Esophagus muscularis mucosa (tissue), 4 donors: ENCODE data around the gene PEX14. TPM values are rescaled to one million over a fixed set of nuclear protein-coding genes. Genes with fewer than 3 reads are reported as not detected.
A peak's percentile ranks its signal among the peaks of the same experiment; 100 is the strongest.

Source experiments
- DNase-seq: peaks from one replicate; pipeline ENCODE4 v3.0.0-alpha.2; 2017; ENCODE audit errors: extremely low spot score
- H3K27ac ChIP-seq, 4 donors: fragments of 200-600 bp; sonication (generic); replicated peaks in 1 of 4; 1 replicate in 3 of 4; 2 replicates in 1 of 4; pipeline ENCODE4 v1.5.1; 2016 to 2019; ENCODE audit warnings: mild to moderate bottlenecking in 1 of 4
- H3K27me3 ChIP-seq, 4 donors: fragments of 200-600 bp; sonication (generic); one replicate each; pipeline versions ENCODE4 v1.5.1 to v1.6.0; 2016 to 2019
- H3K36me3 ChIP-seq, 4 donors: fragments of 200-600 bp; sonication (generic); one replicate each; pipeline ENCODE4 v1.5.1; 2016 to 2019
- H3K4me1 ChIP-seq, 4 donors: fragments of 200-600 bp; sonication (generic); one replicate each; pipeline ENCODE4 v1.5.1; 2016 to 2019
- H3K4me3 ChIP-seq, 4 donors: fragments of 200-600 bp; sonication (generic); 1 replicate in 2 of 4; 2 replicates in 2 of 4; pipeline ENCODE4 v1.5.1; 2016 to 2019; ENCODE audit warnings: mild to moderate bottlenecking in 4 of 4, moderate library complexity in 1 of 4
- H3K9me3 ChIP-seq, 4 donors: fragments of 200-600 bp; sonication (generic); 1 replicate in 3 of 4; 2 replicates in 1 of 4; pipeline ENCODE4 v1.5.1; 2016 to 2019
- EP300 ChIP-seq: sonication (generic); formaldehyde crosslinking; IDR thresholded peaks from one replicate; pipeline ENCODE4 v1.6.1; 2017; ENCODE audit warnings: antibody characterized with exemption
- POLR2A ChIP-seq: fragments of 450-650 bp; IDR thresholded peaks from one replicate; pipeline ENCODE4 v1.6.1; 2017; ENCODE audit warnings: antibody characterized with exemption, moderate library complexity, mild to moderate bottlenecking, low read depth
- POLR2AphosphoS5 ChIP-seq, 2 donors: sonication (generic); formaldehyde crosslinking; IDR thresholded peaks; one replicate each; pipeline ENCODE4 v1.6.1; 2017; ENCODE audit warnings: antibody characterized with exemption in 2 of 2
- WGBS: methylation state at CpG from one replicate; pipeline ENCODE4 v1.1.5; 2018; 5-methylcytosine and 5-hydroxymethylcytosine counted together
- intact Hi-C: fragments of 100-400 bp; cut with DNase I; formaldehyde crosslinking; loops from one replicate; pipeline ENCODE4 v1.15.1; 2023
- total RNA-seq, 4 donors: library from RNA; depleted of rRNA; stranded (reverse); fragments of >200 nt; gene quantifications; one replicate each; pipeline versions ENCODE4 v1.1.0 to v1.2.1, GENCODE V29; 2016
- TF ChIP-seq, protein P1 (sequence below), 3 experiments: fragments of 200-600 bp in 2 of 3; fragments of 450-650 bp in 1 of 3; sonication (generic) in 2 of 3; IDR thresholded peaks; one replicate each; pipeline ENCODE4 v1.5.1; 2017 to 2019; ENCODE audit warnings: antibody characterized with exemption in 3 of 3, mild to moderate bottlenecking in 2 of 3, moderate library complexity in 1 of 3

Gene PEX14
- total RNA-seq, 4 donors from 2014 or later, result 16.2 to 24.2 (median 20.1) TPM

DNA sequence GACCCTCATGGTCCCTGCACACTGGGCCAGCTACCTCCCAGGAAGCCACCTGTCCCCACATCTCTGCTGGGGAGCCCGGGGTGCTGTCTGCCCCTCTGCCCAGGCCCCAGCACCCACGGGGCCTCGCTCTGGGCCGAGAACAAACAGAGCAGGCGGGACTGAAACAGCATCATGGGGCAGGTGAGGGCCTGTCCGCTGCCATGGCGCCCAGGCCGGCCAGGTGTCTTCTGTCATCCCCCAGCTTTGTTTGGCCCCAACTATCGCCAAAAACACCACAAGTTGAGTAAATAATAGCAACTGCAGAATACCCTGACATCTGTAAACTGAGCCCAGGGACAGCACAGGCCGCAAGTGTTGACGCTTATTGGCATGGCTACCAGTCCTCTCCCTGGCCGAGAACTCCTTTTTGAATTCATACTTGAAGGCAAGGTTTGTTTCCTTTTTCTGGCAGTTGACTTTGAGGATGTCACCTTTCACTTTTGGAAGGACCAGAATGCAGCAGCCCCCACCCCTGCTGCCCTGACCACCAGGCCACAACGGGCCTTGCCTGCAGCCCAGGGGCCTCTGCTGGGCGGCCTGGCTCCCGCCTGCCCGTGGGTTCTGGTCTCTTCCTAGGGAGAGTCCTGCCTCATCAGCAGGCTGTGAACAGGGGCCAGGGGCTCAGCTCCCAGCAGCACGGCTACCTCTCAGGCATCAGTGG is 169.0 kb downstream of the PEX14 start:
- 95% methylated on average over 8 of the region's 17 CpGs for WGBS
- TF ChIP-seq, protein P1, sequence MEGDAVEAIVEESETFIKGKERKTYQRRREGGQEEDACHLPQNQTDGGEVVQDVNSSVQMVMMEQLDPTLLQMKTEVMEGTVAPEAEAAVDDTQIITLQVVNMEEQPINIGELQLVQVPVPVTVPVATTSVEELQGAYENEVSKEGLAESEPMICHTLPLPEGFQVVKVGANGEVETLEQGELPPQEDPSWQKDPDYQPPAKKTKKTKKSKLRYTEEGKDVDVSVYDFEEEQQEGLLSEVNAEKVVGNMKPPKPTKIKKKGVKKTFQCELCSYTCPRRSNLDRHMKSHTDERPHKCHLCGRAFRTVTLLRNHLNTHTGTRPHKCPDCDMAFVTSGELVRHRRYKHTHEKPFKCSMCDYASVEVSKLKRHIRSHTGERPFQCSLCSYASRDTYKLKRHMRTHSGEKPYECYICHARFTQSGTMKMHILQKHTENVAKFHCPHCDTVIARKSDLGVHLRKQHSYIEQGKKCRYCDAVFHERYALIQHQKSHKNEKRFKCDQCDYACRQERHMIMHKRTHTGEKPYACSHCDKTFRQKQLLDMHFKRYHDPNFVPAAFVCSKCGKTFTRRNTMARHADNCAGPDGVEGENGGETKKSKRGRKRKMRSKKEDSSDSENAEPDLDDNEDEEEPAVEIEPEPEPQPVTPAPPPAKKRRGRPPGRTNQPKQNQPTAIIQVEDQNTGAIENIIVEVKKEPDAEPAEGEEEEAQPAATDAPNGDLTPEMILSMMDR (IDR thresholded peaks at IDR 0.05), result no peak
- no peak for TF ChIP-seq POLR2A
- no peak for TF ChIP-seq EP300
- no peak for TF ChIP-seq POLR2AphosphoS5 (IDR thresholded peaks at IDR 0.05)
- intact Hi-C loops, result no loop called here
- H3K9me3 ChIP-seq, result no peaks in the 10 kb centered on the region
- no peaks in the 10 kb centered on the region for H3K27me3 ChIP-seq
- DNase-seq, result no peak
- peaks cover 27 to 78% (median 75%) of the 10 kb centered on the region in 4 donors for H3K36me3 ChIP-seq
- H3K4me1 ChIP-seq, result peaks cover 16 to 34% (median 27%) of the 10 kb centered on the region in 4 donors
- H3K4me3 ChIP-seq, result no peak overlapping the region
- H3K27ac ChIP-seq, result peak overlapping the region in 1 of 4 donors; percentile 20

DNA sequence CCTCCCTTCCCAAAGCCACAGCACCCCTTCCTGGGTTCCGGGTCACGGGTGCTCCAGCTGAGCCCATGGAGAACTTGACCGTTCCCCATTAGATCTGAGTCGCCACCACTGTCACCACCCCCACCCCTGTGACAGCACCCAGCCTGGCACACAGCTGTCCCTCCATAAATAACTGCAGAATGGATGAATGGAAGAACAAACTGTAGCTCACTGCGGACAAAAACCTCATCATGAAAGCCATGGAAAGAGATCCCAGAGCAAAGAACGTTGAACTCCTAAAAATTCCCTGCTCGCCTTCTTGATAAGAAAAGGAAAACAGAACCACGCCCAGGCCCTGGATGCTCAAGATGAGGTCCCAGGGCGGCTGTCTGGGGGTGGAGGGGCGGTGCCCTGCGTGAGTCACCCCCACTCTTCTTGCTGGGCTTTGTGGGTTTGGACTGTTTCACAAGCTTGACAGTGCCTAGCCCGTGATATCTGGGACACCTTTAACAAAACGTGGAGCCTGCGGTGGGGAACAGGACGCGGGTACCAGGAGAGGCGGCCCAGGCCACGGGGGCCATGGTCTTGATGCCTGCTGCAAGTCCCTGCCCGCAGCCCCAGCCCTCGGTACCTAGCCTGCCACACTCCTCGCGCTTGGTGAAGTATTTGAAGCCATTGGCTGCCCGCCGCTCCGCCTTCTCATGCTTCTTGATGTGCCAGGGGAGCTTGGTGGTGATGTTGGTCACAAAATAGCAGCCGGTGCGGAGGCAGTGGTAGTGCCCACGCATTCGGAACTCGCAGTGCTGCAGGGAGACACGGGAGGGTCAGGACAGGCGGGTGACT is 169.8 kb downstream of the PEX14 start:
- no peak overlapping the region for H3K4me3 ChIP-seq
- intact Hi-C loops, result no loop called here
- peaks cover 27 to 76% (median 74%) of the 10 kb centered on the region in 4 donors for H3K36me3 ChIP-seq
- H3K4me1 ChIP-seq, result peaks cover 16 to 39% (median 33%) of the 10 kb centered on the region in 4 donors
- peak overlapping the region in 1 of 4 donors; percentile 20 for H3K27ac ChIP-seq
- H3K27me3 ChIP-seq, result no peaks in the 10 kb centered on the region
- 85% methylated on average over 32 of the region's 32 CpGs for WGBS
- no peaks in the 10 kb centered on the region for H3K9me3 ChIP-seq
- no peak for DNase-seq
- TF ChIP-seq POLR2A (no peak), POLR2AphosphoS5 (IDR thresholded peaks at IDR 0.05) (no peak), EP300 (no peak)
- TF ChIP-seq, protein P1 (IDR thresholded peaks at IDR 0.05), result no peak

DNA sequence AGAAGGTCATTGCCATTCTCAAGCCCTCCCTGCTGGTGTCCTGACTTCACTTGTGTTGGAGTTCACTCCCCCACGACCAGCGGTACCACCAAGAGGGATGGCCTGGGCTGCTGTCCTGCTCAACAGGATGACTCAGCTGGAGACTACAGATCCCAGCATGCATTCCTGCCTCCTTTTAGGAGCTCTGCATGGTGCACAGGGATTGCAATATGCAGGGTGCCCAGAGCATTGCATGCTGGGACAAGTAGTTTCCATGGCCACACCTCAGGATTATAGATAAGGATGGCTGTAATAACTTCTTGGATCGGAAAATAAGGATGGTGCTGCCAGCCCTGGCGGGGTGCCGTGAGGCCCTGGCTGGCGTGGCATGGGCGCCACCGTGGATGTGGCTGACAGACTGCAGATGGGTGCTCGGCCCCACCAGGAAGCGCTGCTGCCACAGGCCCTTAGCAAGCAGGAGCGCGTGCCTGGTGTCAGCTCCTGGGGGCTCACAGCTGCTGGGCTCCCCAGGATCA is 171.7 kb downstream of the PEX14 start:
- WGBS, result 89% methylated on average over 10 of the region's 12 CpGs
- Histone ChIP-seq H3K27me3 (no peaks in the 10 kb centered on the region), H3K9me3 (no peaks in the 10 kb centered on the region), H3K27ac (no peak overlapping the region), H3K36me3 (peaks cover 27 to 72% (median 69%) of the 10 kb centered on the region in 4 donors), H3K4me1 (peaks cover under 1 to 39% (median 35%) of the 10 kb centered on the region in 4 donors), H3K4me3 (no peak overlapping the region)
- no peak for TF ChIP-seq EP300
- TF ChIP-seq, protein P1 (IDR thresholded peaks at IDR 0.05), result no peak
- TF ChIP-seq POLR2A, result no peak
- no peak for TF ChIP-seq POLR2AphosphoS5 (IDR thresholded peaks at IDR 0.05)
- no peak for DNase-seq
- intact Hi-C loops, result no loop called here

DNA sequence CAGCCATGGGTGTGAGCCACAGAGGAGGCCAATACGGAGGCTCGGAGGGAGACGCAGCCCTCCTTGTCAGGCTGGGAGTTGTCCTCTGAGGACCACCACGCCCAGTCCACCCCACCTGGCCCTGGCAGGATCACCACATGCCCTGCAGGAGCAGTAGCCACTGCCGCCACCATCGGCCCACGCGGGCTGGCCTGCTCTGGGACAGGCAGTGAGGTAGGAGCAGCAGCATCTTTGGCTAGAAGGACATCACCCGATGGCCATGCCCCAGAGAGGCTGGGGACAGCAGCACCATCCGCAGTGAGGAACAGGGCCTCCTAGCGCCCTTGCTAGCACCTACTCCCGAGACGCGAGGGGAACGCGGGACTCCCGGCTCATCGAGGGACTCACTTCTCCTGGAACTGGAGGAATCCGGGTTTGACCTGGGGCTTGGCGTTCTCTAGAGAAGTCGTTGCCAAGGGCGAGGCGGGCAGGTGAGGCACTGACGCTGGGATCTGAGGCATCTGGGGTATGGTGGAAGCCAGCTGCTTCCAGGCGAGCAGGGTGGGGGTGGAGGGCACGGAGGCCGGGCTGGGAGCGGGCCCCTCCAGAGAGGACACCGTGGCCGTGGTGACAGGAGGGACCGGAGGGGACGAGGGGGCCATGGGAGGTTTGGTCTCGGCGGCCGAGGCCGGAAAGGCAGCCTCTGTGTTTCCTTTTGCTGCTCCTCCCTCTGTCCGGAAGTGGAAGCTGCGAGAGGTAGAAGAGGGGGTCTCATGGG is 172.8 kb downstream of the PEX14 start:
- no peaks in the 10 kb centered on the region for H3K9me3 ChIP-seq
- H3K27me3 ChIP-seq, result no peaks in the 10 kb centered on the region
- 91% methylated on average over 21 of the region's 38 CpGs for WGBS
- TF ChIP-seq, protein P1 (IDR thresholded peaks at IDR 0.05), result no peak
- TF ChIP-seq POLR2A (no peak), POLR2AphosphoS5 (IDR thresholded peaks at IDR 0.05) (no peak), EP300 (no peak)
- H3K36me3 ChIP-seq, result peaks cover 24 to 69% (median 67%) of the 10 kb centered on the region in 4 donors
- no peak for DNase-seq
- H3K27ac ChIP-seq, result no peak overlapping the region
- no peak overlapping the region for H3K4me3 ChIP-seq
- intact Hi-C loops, result no loop called here
- peaks cover 0 to 41% (median 39%) of the 10 kb centered on the region in 4 donors for H3K4me1 ChIP-seq
